Left colon (tissue), 2 donors: ENCODE measurements around the gene MARK4. TPM values are rescaled to one million over a fixed set of nuclear protein-coding genes. Genes with fewer than 3 reads are reported as not detected.
"Not testable (repeated sequence)": the region's sequence is repeated elsewhere in the genome, so short reads cannot be mapped to it uniquely, and the experiment has no call there.

Experiments used
- ATAC-seq: fragments of 200-7000 bp; cut with Tn5 transposase; one replicate; pipeline ENCODE4 v1.9.1; 2020; ENCODE audit warnings: mild to moderate bottlenecking, moderate library complexity
- DNase-seq, 2 donors: peaks; one replicate each; pipeline ENCODE4 v3.0.0-alpha.2; 2020
- intact Hi-C, 2 donors: fragments of 100-400 bp; cut with DNase I in 1 of 2; cut with micrococcal nuclease in 1 of 2; formaldehyde crosslinking; loops; one replicate each; pipeline versions ENCODE4 v1.11.2 to v1.14.0; 2022; cut with DNase I, micrococcal nuclease
- total RNA-seq, 2 donors: library from RNA; stranded (reverse); fragmentation: NEBNext Ultra II Directional; extraction: Animal tissue kit (Norgen Biotek cat#: 25700); gene quantifications; one replicate each; pipeline ENCODE4 v1.2.1, GENCODE V29; 2021
- donor health status: DM: no; HTN: no; CAD: no.
- donor health status: DM: yes; HTN: yes; CAD: no.

MARK4 gene
- total RNA-seq, 2 donors from 2014 or later: 18.0 to 24.7 TPM

- intact Hi-C loops: no loop called here
- no peak for DNase-seq
- ATAC-seq: no peak
Measured at GRCh38 chr19:45297674-45298073, 46.6 kb downstream of the MARK4 start.

GRCh38 chr19:45298264-45298663 is 47.2 kb downstream of the MARK4 start:
- intact Hi-C loops: no loop called here
- no peak for ATAC-seq
- no peak for DNase-seq

- DNase-seq: no peak
- intact Hi-C loops: no loop called here
- no peak for ATAC-seq
Measured at GRCh38 chr19:45299719-45300118, 48.6 kb downstream of the MARK4 start.

- intact Hi-C loops: no loop called here
- ATAC-seq (no peak), DNase-seq (no peak)
Measured at GRCh38 chr19:45302416-45302815, 51.3 kb downstream of the MARK4 start.

GRCh38 chr19:45303269-45304060 is 52.4 kb downstream of the MARK4 start:
- intact Hi-C loops: no loop called here
- DNase-seq (no peak), ATAC-seq (no peak)

GRCh38 chr19:45304141-45304926 is 53.3 kb downstream of the MARK4 start:
- DNase-seq (no peak), ATAC-seq (no peak)
- intact Hi-C loops: no loop called here

GRCh38 chr19:45305007-45305406 is 53.9 kb downstream of the MARK4 start:
- DNase-seq (no peak), ATAC-seq (no peak)
- intact Hi-C loops: no loop called here

GRCh38 chr19:45305421-45305820 is 54.4 kb downstream of the MARK4 start:
- DNase-seq (no peak), ATAC-seq (no peak)
- intact Hi-C loops: no loop called here

- DNase-seq: no peak
- intact Hi-C loops: no loop called here
- no peak for ATAC-seq
Measured at GRCh38 chr19:45306040-45306439, 55.0 kb downstream of the MARK4 start.

GRCh38 chr19:45306518-45307027 is 55.5 kb downstream of the MARK4 start:
- DNase-seq: no peak
- no peak for ATAC-seq
- intact Hi-C loops: no loop called here

- DNase-seq (no peak), ATAC-seq (no peak)
- intact Hi-C loops: no loop called here
Measured at GRCh38 chr19:45307361-45307760, 56.3 kb downstream of the MARK4 start.

- intact Hi-C loops, DNase-seq, ATAC-seq: not testable (repeated sequence)
Measured at GRCh38 chr19:45309322-45309721, 58.3 kb downstream of the MARK4 start.

GRCh38 chr19:45311621-45312020 is 60.5 kb downstream of the MARK4 start:
- DNase-seq (no peak), ATAC-seq (no peak)
- intact Hi-C loops: no loop called here

- intact Hi-C loops, ATAC-seq, DNase-seq: not testable (repeated sequence)
Measured at GRCh38 chr19:45312285-45312684, 61.2 kb downstream of the MARK4 start.

- intact Hi-C loops: no loop called here
- DNase-seq: no peak
- ATAC-seq: no peak
Measured at GRCh38 chr19:45314708-45315245, 63.7 kb downstream of the MARK4 start.

- ATAC-seq (no peak), DNase-seq (no peak)
- intact Hi-C loops: no loop called here
Measured at GRCh38 chr19:45315304-45315703, 64.2 kb downstream of the MARK4 start.

GRCh38 chr19:45320997-45321775 is 70.1 kb downstream of the MARK4 start:
- no peak for ATAC-seq

GRCh38 chr19:45321848-45322247 is 70.8 kb downstream of the MARK4 start:
- ATAC-seq (no peak), DNase-seq (no peak)
- intact Hi-C loops: no loop called here

More at GRCh38 chr19:45320997-45321775, 70.1 kb downstream of the MARK4 start:
- no peak for DNase-seq
- intact Hi-C loops: no loop called here

- ATAC-seq (no peak), DNase-seq (no peak)
- intact Hi-C loops: no loop called here
Measured at GRCh38 chr19:45322311-45322710, 71.2 kb downstream of the MARK4 start.
